ENCODE data around the gene TMSB4X. TPM values are rescaled to one million over a fixed set of nuclear protein-coding genes. Genes with fewer than 3 reads are reported as not detected.
A peak's percentile ranks its signal among the peaks of the same experiment; 100 is the strongest.

Gene TMSB4X
- total RNA-seq, 4 donors from 2014 or later = 435 to 1,751 (median 1,260) TPM

DNA sequence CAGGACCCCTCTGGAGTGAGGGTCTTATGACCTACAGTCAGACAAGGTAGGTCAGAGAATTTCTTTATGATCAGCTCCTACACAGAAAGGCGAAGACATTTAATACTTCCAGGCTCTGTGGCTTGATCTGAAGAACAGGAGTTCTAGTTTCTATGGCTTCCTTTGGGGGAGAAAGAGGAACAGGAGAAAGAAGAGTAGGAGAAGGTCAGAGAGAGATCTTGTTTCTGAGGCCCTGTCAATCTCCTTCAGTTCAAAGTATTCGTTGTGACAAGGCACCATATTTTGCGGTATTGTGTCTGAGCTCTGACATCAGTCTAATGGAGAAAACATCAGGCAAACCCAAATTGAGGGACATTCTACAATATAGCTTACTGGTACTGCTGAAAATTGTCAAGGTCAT is 16.7 kb downstream of the TMSB4X start:
- DNase-seq = no peak
- no peak overlapping the region for H3K27ac ChIP-seq
- H3K27me3 ChIP-seq = no peaks in the 10 kb centered on the region
- H3K36me3 ChIP-seq = no peaks in the 10 kb centered on the region
- no peak overlapping the region for H3K4me3 ChIP-seq
- 89 to 100% methylated on average over 3 of the region's 3 CpGs for WGBS, 2 donors
- intact Hi-C loops (cut with DNase I) = no loop called here
- TF ChIP-seq POLR2A (IDR thresholded peaks at IDR 0.05) = no peak
- TF ChIP-seq, protein P1, sequence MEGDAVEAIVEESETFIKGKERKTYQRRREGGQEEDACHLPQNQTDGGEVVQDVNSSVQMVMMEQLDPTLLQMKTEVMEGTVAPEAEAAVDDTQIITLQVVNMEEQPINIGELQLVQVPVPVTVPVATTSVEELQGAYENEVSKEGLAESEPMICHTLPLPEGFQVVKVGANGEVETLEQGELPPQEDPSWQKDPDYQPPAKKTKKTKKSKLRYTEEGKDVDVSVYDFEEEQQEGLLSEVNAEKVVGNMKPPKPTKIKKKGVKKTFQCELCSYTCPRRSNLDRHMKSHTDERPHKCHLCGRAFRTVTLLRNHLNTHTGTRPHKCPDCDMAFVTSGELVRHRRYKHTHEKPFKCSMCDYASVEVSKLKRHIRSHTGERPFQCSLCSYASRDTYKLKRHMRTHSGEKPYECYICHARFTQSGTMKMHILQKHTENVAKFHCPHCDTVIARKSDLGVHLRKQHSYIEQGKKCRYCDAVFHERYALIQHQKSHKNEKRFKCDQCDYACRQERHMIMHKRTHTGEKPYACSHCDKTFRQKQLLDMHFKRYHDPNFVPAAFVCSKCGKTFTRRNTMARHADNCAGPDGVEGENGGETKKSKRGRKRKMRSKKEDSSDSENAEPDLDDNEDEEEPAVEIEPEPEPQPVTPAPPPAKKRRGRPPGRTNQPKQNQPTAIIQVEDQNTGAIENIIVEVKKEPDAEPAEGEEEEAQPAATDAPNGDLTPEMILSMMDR (IDR thresholded peaks at IDR 0.05) = no peak
- peaks cover 0 to 39% (median 3%) of the 10 kb centered on the region in 3 donors for H3K4me1 ChIP-seq
- no peaks in the 10 kb centered on the region for H3K9me3 ChIP-seq

DNA sequence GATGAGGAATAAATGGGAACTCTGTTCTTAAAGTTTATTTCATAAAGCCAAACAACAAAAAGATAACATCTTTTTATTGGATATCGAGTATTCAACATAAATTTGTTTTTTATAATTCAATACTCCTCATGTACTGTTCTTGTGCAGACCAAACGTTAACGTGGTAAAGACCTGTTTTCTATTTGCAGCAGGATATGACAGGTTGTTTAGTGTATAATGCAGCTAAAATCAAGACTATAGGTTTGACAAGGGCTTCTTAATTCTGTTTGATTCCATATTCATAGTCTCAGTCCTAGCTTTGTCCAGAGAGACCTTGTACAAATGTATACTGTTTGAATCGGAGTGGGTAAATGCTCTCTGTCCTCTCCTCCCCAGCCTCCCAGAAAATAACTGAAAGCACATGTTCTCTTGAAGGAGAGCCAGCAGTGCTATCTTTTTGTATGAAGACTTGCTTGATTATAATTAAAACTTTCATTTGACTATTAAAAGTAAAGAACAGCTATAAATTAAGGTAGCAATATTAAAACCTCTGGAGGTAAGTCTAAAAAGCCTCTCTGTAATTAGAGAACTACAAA is 17.7 kb downstream of the TMSB4X start:
- 74 to 78% methylated on average over 3 to 4 of the region's 4 CpGs for WGBS, 2 donors
- DNase-seq = no peak
- no peak overlapping the region for H3K27ac ChIP-seq

DNA sequence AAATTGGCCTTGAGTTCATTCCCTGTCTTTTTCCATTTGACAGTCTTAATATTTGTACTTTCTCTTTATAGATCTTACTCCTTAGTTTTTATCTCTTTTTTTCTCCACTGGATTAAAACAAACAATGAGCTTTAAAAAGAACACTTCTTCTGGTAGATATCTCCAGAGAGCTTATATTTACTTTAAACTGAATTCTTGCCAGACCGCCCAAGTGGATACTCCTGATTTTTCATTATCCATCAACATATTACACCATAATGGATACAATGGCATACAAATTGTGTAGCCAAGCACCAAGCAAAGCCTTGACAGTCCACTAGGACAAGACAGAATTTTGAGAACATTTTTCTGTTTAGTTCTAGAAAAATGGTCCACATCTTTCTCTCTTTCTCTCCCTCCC is 18.9 kb downstream of the TMSB4X start:
- WGBS, 2 donors = 75 to 93% methylated on average over 1 of the region's 1 CpG

More for the DNA sequence above, 17.7 kb downstream of the TMSB4X start:
- Histone ChIP-seq H3K27me3 (no peaks in the 10 kb centered on the region), H3K4me1 (peaks cover 0 to 41% (median 3%) of the 10 kb centered on the region in 3 donors), H3K36me3 (no peaks in the 10 kb centered on the region), H3K9me3 (no peaks in the 10 kb centered on the region), H3K4me3 (no peak overlapping the region)
- intact Hi-C loops (cut with DNase I) = no loop called here
- TF ChIP-seq, protein P1 (IDR thresholded peaks at IDR 0.05) = no peak

DNA sequence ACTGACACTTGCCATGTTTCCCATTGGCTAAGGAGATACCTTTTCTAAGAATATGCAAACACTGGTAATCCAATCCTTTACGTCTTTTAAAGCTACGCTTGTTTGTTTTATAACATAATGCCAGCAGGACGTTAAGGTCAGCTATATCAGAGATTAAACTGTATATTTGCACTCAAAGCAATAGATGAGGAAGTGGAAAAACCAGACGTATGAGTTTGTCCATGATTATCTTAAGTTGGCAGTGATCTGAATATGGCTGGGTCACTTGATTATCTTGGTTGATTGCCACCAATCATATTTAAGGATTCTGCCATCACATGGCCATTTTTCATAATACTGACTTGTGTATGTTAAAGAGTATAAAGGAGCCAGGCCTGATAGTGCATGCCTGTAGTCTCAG is 19.4 kb downstream of the TMSB4X start:
- 32 to 51% methylated on average over 4 of the region's 4 CpGs for WGBS, 2 donors
- no peaks in the 10 kb centered on the region for H3K27me3 ChIP-seq
- no peaks in the 10 kb centered on the region for H3K36me3 ChIP-seq
- peak overlapping the region in 2 of 4 donors; percentile 18 to 48 for H3K27ac ChIP-seq
- TF ChIP-seq, protein P1 (IDR thresholded peaks at IDR 0.05) = no peak
- no peak for TF ChIP-seq POLR2A (IDR thresholded peaks at IDR 0.05)
- intact Hi-C loops (cut with DNase I) = no loop called here
- no peak for DNase-seq
- H3K9me3 ChIP-seq = no peaks in the 10 kb centered on the region
- peaks cover 0 to 33% (median 0%) of the 10 kb centered on the region in 3 donors for H3K4me1 ChIP-seq
- H3K4me3 ChIP-seq = no peak overlapping the region

More for the DNA sequence above, 18.9 kb downstream of the TMSB4X start:
- Histone ChIP-seq H3K4me3 (no peak overlapping the region), H3K27ac (peak overlapping the region in 2 of 4 donors; percentile 18 to 48), H3K36me3 (no peaks in the 10 kb centered on the region), H3K4me1 (peaks cover 0 to 38% (median 0%) of the 10 kb centered on the region in 3 donors), H3K27me3 (no peaks in the 10 kb centered on the region), H3K9me3 (no peaks in the 10 kb centered on the region)
- no peak for DNase-seq
- intact Hi-C loops (cut with DNase I) = no loop called here
- no peak for TF ChIP-seq POLR2A (IDR thresholded peaks at IDR 0.05)
- TF ChIP-seq, protein P1 (IDR thresholded peaks at IDR 0.05) = no peak

DNA sequence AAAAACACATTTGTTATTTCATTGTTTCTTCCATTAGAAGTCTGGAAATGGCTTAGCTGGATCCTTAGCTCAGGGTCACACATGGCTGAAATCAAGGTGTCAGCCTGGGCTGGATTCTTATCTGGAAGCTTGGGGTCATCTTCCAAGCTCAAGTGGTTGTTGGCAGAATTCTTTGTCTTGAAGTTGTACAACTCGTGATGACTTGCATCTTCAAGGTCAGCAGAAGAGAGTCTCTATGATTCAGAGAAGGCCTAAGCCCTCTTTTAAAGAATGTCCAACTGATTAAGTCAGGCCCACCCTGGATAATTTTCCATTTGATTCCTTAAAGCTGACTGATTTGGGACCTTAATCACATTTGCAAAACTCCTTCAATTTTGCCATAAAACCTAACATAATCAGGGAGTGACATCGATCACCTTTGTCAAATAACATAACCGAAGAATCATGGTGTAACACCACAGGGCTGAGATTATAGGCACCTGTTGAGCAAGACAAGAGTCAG is 22.1 kb downstream of the TMSB4X start:
- Histone ChIP-seq H3K4me3 (no peak overlapping the region), H3K9me3 (no peaks in the 10 kb centered on the region), H3K4me1 (peaks cover 0 to 43% (median 3%) of the 10 kb centered on the region in 3 donors), H3K27me3 (no peaks in the 10 kb centered on the region), H3K27ac (peak overlapping the region in 1 of 4 donors; percentile 3), H3K36me3 (no peaks in the 10 kb centered on the region)
- intact Hi-C loops (cut with DNase I) = no loop called here
- TF ChIP-seq, protein P1 (IDR thresholded peaks at IDR 0.05) = no peak
- TF ChIP-seq POLR2A (IDR thresholded peaks at IDR 0.05) = no peak
- 79 to 100% methylated on average over 2 to 3 of the region's 3 CpGs for WGBS, 2 donors
- DNase-seq = no peak

All from esophagus squamous epithelium (tissue), 5 donors.